Keratinocyte (primary cell): ENCODE results near the gene SCN8A. TPM values are rescaled to one million over a fixed set of nuclear protein-coding genes. Genes with fewer than 3 reads are reported as not detected.

Experiments
- DNase-seq: peaks from one replicate; pipeline ENCODE4 v3.0.0-alpha.2; 2011; ENCODE audit warnings: low read depth, missing footprints, low spot score
- FAIRE-seq: peaks from 2 replicates; lab custom pipeline; 2011; peaks lifted over from hg19 to GRCh38; lab: Jason Lieb, UNC
- H2AFZ ChIP-seq: 2 replicates; pipeline ENCODE4 v1.6.0; 2012; ENCODE audit warnings: low read length, control low read depth, inconsistent platforms; ENCODE audit not compliant: control insufficient read depth
- H3K27ac ChIP-seq: 2 replicates; pipeline ENCODE4 v1.5.1; 2011; ENCODE audit warnings: low read length; ENCODE audit not compliant: control insufficient read depth, insufficient read depth
- H3K27me3 ChIP-seq: 3 replicates; pipeline ENCODE4 v1.6.0; 2011; ENCODE audit warnings: low read length; ENCODE audit not compliant: control insufficient read depth, insufficient read depth; ENCODE audit errors: extremely low read depth
- H3K36me3 ChIP-seq, 2 experiments: 2 replicates in 1 of 2; 3 replicates in 1 of 2; pipeline ENCODE4 v1.5.1; 2011; ENCODE audit warnings: low read length in 2 of 2, mild to moderate bottlenecking in 1 of 2; ENCODE audit not compliant: control insufficient read depth in 2 of 2, insufficient read depth in 2 of 2; ENCODE audit errors: extremely low read depth in 1 of 2
- H3K4me1 ChIP-seq: 3 replicates; pipeline ENCODE4 v1.5.1; 2011; ENCODE audit warnings: low read length; ENCODE audit not compliant: control insufficient read depth, insufficient read depth; ENCODE audit errors: extremely low read depth
- H3K4me2 ChIP-seq: 3 replicates; pipeline ENCODE4 v1.6.0; 2011; ENCODE audit warnings: low read depth, low read length; ENCODE audit not compliant: control insufficient read depth, insufficient read depth; ENCODE audit errors: extremely low read depth
- H3K4me3 ChIP-seq, 3 experiments: fragments of 200-600 bp in 1 of 3; sonication (generic) in 1 of 3; 2 replicates in 2 of 3; 3 replicates in 1 of 3; pipeline ENCODE4 v1.5.1; 2011 to 2016; ENCODE audit warnings: low read length in 3 of 3, mild to moderate bottlenecking in 3 of 3, control low read depth in 2 of 3, inconsistent platforms in 1 of 3, low read depth in 1 of 3, mixed read lengths in 1 of 3, mixed run types in 1 of 3, moderate library complexity in 1 of 3; ENCODE audit not compliant: control insufficient read depth in 2 of 3, insufficient read depth in 2 of 3; ENCODE audit errors: extremely low read depth in 1 of 3
- H3K79me2 ChIP-seq: 2 replicates; pipeline ENCODE4 v1.6.0; 2012; ENCODE audit warnings: low read length; ENCODE audit not compliant: control insufficient read depth, insufficient read depth
- H3K9ac ChIP-seq: 3 replicates; pipeline ENCODE4 v1.6.0; 2011; ENCODE audit warnings: low read length; ENCODE audit not compliant: control insufficient read depth, insufficient read depth; ENCODE audit errors: extremely low read depth
- H3K9me1 ChIP-seq: 3 replicates; pipeline ENCODE4 v1.6.0; 2011; ENCODE audit warnings: low read length; ENCODE audit not compliant: control insufficient read depth, insufficient read depth; ENCODE audit errors: extremely low read depth
- H3K9me3 ChIP-seq: 2 replicates; pipeline ENCODE4 v1.5.1; 2012; ENCODE audit warnings: low read depth, low read length; ENCODE audit not compliant: control insufficient read depth
- H4K20me1 ChIP-seq: 3 replicates; pipeline ENCODE4 v1.6.0; 2011; ENCODE audit warnings: low read length; ENCODE audit not compliant: control insufficient read depth, insufficient read depth; ENCODE audit errors: extremely low read depth
- CTCF ChIP-seq, 3 experiments: IDR thresholded peaks in 1 of 3; conservative IDR thresholded peaks in 1 of 3; optimal IDR thresholded peaks in 1 of 3; 2 replicates in 2 of 3; 3 replicates in 1 of 3; pipeline versions ENCODE3 to v1.5.1; 2011; ENCODE audit warnings: low read length in 3 of 3, mild to moderate bottlenecking in 3 of 3, moderate library complexity in 2 of 3, control low read depth in 1 of 3, inconsistent platforms in 1 of 3; ENCODE audit not compliant: insufficient read depth in 2 of 3; ENCODE audit errors: extremely low read depth in 1 of 3
- EZH2 ChIP-seq: IDR thresholded peaks from one replicate; pipeline ENCODE4 v1.6.1; 2012; ENCODE audit warnings: inconsistent platforms, mild to moderate bottlenecking, low read length, moderate library complexity
- dilution Hi-C: fragments of 300-500 bp; cut with MboI; formaldehyde crosslinking; loops from one replicate; pipeline ENCODE4 v1.7.0; 2020; ENCODE audit warnings: low sequenced_read_pairs; ENCODE audit not compliant: extremely low pct_ligation_motif_present
- polyA plus RNA-seq, 5 experiments: library from polyadenylated mRNA; depleted of rRNA in 3 of 5; stranded (reverse) in 3 of 5; stranded (forward) in 1 of 5; unstranded in 1 of 5; fragments of >200 nt; gene quantifications; 1 replicate in 1 of 5; 2 replicates in 3 of 5; 3 replicates in 1 of 5; pipeline versions ENCODE4 v1.2.1 to v1.2.3, GENCODE V29; 2011 to 2012; ENCODE audit warnings: missing spikeins in 2 of 5, low read depth in 1 of 5, low replicate concordance in 1 of 5

Gene SCN8A
- polyA plus RNA-seq, 1 donor (not counting 4 experiments of a cell fraction or from before 2014, with no cell fraction given), result 1.1 TPM

DNA sequence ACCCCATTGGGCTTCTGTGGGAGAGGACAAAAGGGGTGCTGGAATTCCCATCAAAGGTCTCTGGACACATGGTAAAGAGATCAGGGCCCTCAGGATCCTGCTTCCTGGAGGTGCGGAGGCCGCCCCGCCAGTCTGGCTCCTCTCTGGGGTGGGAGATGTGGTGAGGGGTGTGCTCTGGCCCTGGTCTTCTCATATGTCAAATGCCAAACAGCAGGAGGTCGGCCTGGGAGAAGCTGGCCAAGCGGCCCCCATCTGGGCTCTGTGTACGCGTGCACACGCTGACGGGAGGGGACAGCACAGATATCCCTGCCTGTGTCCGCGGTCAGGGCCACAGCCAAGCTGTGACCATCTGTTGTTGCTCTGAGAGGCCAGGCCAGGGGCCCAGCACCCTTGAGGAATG lies 243.4 kb downstream of the SCN8A start:
- Histone ChIP-seq H3K4me1 (no peaks in the 10 kb centered on the region), H4K20me1 (no peaks in the 10 kb centered on the region), H3K27ac (no peak overlapping the region), H3K79me2 (no peaks in the 10 kb centered on the region), H3K9me1 (no peaks in the 10 kb centered on the region), H3K4me2 (no peak overlapping the region), H3K27me3 (peaks cover 52% of the 10 kb centered on the region), H3K4me3 (no peak overlapping the region), H2AFZ (no peak overlapping the region), H3K9ac (no peak overlapping the region), H3K36me3 (no peaks in the 10 kb centered on the region), H3K9me3 (no peaks in the 10 kb centered on the region)
- FAIRE-seq (no peak), DNase-seq (no peak)
- dilution Hi-C loops, result no loop called here
- TF ChIP-seq EZH2 (no peak), CTCF (optimal IDR thresholded peaks at IDR 0.05 in 1 of 3, IDR thresholded peaks at IDR 0.05 in 1 of 3, conservative IDR thresholded peaks at IDR 0.05 in 1 of 3; ENCODE audit: extremely low read depth in 1 of 3, insufficient read depth in 2 of 3, low read length in 3 of 3) (no peak)

GRCh38 chr12:51836041-51836826 lies 245.2 kb downstream of the SCN8A start:
- Histone ChIP-seq H3K4me2 (no peak overlapping the region), H2AFZ (no peak overlapping the region), H3K4me3 (no peak overlapping the region), H3K9me1 (no peaks in the 10 kb centered on the region), H3K36me3 (no peaks in the 10 kb centered on the region), H3K79me2 (no peaks in the 10 kb centered on the region), H3K27me3 (peaks cover 56% of the 10 kb centered on the region), H3K27ac (no peak overlapping the region), H3K4me1 (no peaks in the 10 kb centered on the region), H4K20me1 (no peaks in the 10 kb centered on the region), H3K9me3 (no peaks in the 10 kb centered on the region), H3K9ac (no peak overlapping the region)
- DNase-seq (no peak), FAIRE-seq (no peak)
- TF ChIP-seq EZH2 (no peak), CTCF (optimal IDR thresholded peaks at IDR 0.05 in 1 of 3, IDR thresholded peaks at IDR 0.05 in 1 of 3, conservative IDR thresholded peaks at IDR 0.05 in 1 of 3; ENCODE audit: extremely low read depth in 1 of 3, insufficient read depth in 2 of 3, low read length in 3 of 3) (no peak)
- dilution Hi-C loops, result no loop called here
